Stimulated activated CD8-positive, alpha-beta memory T cell treated with anti-CD3 and anti-CD28 coated beads, Interleukin-4, amount 100 ng/mL, for 1 hour (primary cell): ENCODE results near the gene P2RY2.
"Not testable (repeated sequence)": the region's sequence is repeated elsewhere in the genome, so short reads cannot be mapped to it uniquely, and the experiment has no call there.

Experiments used
- DNase-seq, 2 donors: peaks; one replicate each; pipeline ENCODE4 v3.0.0-alpha.2; 2020; ENCODE audit warnings: low read depth in 2 of 2, low spot score in 1 of 2

Gene P2RY2

DNA sequence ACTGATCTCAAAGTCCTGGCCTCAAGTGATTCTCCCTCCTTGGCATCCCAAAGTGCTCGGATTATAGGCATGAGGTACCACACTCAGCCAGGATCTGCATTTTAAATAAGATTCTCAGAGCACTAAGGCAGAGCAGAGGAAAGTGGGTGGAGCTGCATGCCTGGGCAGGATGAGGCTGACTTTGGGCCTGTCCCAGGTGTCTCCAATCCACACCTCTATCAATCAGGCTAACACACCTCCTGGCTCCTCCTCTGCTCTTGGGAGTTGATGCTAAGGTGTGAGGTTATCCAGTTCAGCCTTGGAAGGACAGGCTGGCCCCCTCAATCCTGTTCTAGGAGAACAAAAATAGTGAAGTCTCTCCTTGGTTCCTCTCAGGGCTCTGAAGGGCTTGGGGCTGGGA, 30.2 kb upstream of the P2RY2 start:
- DNase-seq, result no peak

DNA sequence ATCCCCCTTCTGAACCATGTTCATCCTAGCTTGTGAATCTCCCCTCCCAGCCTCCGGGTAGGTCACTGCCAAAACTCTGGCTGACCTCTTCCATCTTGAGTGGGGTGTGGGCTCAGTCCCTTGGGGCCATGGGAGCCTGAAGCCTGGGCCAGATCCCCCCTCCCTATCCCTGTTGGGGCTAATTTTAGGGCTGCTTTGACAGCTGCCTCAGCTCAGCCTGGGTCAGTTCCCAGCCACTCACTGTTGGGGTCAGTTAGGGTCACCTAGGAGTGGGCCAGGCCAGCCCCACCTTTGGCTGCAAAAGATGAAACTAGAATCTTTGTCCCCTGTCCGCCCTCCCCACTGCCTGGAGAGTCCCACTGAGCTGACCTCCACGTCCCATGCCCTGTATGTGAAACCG, 29.8 kb upstream of the P2RY2 start:
- no peak for DNase-seq

GRCh38 chr11:73189315-73189714, 28.8 kb upstream of the P2RY2 start:
- DNase-seq, result no peak

DNA sequence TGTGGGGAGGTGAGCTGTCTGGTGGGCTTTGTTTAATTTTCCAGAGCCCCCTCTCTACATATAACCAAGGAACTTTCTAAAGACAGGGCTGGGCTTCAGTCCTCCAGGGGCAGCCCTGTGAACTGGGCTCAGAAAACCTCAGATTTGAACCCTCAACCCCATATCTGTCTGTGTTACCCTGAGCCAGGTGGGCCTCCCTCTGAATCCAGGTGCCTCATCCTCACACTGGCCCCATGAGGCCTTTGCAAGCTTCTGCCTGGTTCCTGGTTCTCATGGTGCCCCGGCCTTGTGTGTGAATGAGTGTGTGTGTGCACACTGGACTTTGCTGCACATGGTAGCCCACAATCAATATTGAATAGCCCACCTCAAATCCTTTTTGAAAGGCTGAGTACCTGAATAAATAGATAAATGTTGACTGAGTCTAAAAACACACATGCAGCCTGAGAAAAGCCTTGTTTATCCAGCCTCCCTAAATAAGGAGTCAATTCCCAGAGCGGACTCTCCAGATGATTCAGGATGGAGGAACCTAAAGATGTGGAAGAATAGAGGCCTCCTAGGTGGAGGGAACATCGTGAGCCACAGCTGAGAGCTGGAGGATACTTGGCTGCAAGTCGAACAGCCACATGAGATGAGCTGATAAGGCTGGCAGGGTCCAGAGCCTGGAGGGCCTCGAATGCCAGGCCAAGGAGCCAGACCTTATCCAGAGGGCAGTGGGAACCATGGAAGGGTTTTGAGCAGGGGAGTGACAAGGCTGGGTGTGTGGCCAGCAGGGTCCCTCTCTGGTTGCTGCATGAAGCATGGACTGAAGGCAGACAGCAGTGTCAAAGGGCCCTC, 28.1 kb upstream of the P2RY2 start:
- no peak for DNase-seq

- no peak for DNase-seq
Observed at GRCh38 chr11:73190557-73190885, 27.6 kb upstream of the P2RY2 start.

- no peak for DNase-seq
Observed at GRCh38 chr11:73191151-73191550, 26.9 kb upstream of the P2RY2 start.

- no peak for DNase-seq
Observed at GRCh38 chr11:73192272-73192671, 25.8 kb upstream of the P2RY2 start.

- no peak for DNase-seq
Observed at GRCh38 chr11:73193251-73194033, 24.6 kb upstream of the P2RY2 start.

DNA sequence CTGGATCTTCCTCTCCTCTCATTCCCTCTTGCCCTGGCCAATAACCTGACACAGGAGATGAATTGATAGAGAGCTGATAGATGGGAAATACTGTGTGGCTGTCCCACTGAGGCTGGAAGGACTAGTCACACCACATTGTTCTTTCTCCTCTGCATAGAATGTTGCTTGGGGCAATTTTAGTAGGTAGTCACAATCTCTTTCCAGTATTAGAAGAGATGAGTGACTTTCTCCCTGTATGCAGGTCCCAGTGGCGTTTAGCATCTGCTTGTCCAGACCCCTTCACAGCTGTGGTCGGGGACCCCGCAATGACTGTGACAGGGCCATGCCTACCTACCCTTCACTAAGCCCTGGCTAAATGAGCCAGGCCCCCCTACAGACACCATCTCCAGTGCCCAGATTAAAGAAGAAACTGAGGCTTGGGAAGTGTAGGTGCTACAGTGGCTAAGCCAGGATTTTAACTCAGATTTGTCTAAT, 24.0 kb upstream of the P2RY2 start:
- no peak for DNase-seq

DNA sequence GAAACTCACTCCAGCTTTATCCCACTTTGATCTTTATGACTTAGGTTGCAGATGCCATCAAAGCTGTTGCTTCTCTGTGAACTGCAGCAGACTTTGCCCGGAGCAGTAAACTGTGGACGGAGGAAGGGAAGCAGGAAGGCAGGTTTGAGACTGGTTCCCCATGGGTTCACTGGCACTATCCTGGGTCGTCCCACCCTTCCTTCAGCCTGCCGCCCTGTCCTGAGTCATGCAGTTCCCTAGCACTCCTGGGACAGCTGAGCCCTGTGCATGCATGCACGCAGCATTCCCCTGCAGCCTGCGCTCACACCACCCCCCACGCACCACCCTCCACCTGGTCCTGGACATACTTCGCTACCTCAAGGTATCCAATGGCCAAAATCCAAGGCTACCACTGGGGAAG, 23.5 kb upstream of the P2RY2 start:
- no peak for DNase-seq

GRCh38 chr11:73195191-73196007, 22.7 kb upstream of the P2RY2 start:
- DNase-seq, result no peak

GRCh38 chr11:73196576-73196975, 21.5 kb upstream of the P2RY2 start:
- no peak for DNase-seq

DNA sequence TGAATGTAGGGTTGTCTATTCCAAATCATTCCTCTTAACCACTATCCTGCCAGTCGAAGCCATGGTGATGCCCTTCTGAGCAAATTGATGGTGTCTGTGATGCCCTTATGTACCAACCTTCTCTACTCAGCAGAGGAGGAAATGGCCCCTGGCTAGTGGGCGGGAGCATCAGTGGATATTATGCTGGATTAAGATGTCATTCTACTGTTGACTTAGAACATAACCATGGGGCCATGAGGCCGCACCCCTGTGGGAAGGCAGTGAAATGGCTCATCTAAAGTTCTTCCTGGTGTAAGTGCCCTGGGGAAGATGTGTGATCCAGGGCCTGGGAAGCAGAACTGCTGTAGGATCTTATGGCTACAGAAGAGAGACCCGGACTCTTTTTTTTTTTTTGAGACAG, 20.7 kb upstream of the P2RY2 start:
- DNase-seq, result no peak

- not testable (repeated sequence) for DNase-seq
Observed at GRCh38 chr11:73197787-73198186, 20.3 kb upstream of the P2RY2 start.

DNA sequence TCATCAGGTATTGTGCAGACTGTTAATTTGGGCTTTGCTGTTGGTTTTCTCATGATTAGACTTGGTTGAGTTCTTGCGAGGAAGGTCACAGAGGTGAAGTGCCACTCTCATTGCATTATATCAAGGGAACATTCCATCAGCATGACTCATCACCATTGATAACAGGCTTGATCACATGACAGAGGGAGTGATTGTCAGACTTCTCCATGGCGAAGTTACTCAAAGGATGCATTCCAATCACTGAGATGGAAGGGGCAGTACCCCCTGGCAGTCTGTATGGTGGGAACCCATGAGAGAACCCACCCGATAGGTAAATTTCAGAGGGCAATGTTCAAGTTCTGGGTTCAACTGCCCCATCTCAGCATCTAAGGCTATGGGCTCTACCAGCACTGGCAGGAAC, 19.4 kb upstream of the P2RY2 start:
- no peak for DNase-seq

GRCh38 chr11:73199446-73199845, 18.6 kb upstream of the P2RY2 start:
- no peak for DNase-seq

DNA sequence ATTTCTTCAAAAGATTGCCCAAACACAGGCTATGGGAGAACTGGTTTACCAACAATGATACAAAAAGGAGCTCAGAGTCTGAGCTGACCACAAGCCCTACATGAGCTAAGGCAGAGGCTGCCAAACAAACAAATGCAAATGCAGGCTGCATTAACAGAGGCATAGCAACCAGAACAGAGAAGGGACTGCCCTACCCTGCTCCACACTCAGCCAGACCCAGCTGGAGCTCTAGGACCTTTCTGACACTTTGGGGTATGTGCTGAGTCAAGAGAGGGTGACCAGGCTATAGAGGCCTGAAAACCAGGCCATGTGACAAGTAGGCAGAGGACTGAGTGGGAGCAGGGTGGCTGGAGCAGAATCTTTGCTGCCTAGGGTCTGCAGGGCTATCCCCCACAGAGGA, 17.8 kb upstream of the P2RY2 start:
- no peak for DNase-seq

- DNase-seq, result no peak
Observed at GRCh38 chr11:73201249-73201648, 16.8 kb upstream of the P2RY2 start.

DNA sequence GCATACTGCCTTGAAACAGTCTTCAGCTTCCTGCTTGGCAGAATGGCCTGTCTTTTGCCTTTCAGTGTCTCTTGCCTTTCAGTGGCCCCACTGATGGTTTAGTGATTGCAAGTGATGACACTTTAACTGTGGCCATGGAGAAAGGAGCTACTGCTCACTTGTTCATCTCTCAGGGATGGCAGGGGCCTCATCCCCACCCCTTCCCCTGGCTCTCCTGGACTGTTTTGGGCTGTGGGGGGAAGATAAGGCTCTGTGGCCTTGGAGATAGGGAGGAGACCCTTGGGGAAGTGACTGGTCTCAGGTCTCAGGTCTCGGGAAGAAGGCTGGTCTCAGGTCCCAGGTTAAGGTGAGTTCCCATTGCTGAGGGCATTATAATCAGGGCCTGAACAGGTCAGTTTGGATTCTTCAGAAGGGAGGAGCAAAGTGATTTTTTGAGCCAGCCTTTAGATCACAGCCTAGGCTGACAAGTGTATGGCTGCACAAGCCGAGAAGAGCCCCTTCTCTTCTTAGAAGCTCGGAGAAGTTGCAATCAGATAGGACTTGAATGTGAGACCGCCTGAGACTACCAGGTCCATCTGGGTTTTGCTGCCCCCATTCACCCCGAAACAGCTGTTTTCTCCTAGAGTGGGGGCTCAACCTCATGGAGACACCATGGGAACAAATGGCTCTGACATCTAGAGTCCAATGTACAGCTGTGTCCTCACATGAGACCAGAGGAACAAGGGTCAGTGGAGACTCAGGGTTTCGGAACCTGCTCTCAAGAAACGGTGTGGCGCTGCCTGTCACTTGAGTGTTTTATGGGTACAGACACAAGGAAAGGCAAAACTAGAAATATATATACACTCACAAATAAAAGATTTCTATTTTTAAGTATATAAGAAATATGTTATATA, 15.9 kb upstream of the P2RY2 start:
- DNase-seq, result no peak

GRCh38 chr11:73203322-73203721, 14.8 kb upstream of the P2RY2 start:
- no peak for DNase-seq

- DNase-seq, result no peak
Observed at GRCh38 chr11:73203790-73204189, 14.3 kb upstream of the P2RY2 start.
